Activated naive CD4-positive, alpha-beta T cell treated with anti-CD3 and anti-CD28 coated beads, Interleukin-2, amount 50 U/mL, for 72 hours (primary cell): ENCODE results near the gene PSTPIP2. TPM values are rescaled to one million over a fixed set of nuclear protein-coding genes. Genes with fewer than 3 reads are reported as not detected.
A peak's percentile ranks its signal among the peaks of the same experiment; 100 is the strongest.

Experiments used
- ATAC-seq, 2 donors: fragments of 150-1000 bp; cut with Tn5 transposase; 2 replicates each; pipeline ENCODE4 v1.10.0; 2021; ENCODE audit warnings: mild to moderate bottlenecking in 2 of 2, moderate library complexity in 2 of 2
- DNase-seq, 2 donors: peaks; one replicate each; pipeline ENCODE4 v3.0.0; 2021 to 2022; ENCODE audit warnings: low spot score in 2 of 2
- H3K27ac Mint-ChIP-seq, 2 donors: one replicate each; pipeline ENCODE4 v1.8.0; 2022; ENCODE audit warnings: mild to moderate bottlenecking in 2 of 2, mixed read lengths in 2 of 2
- H3K36me3 Mint-ChIP-seq, 2 donors: one replicate each; pipeline ENCODE4 v1.8.0; 2022; ENCODE audit warnings: mixed read lengths in 2 of 2
- H3K9me3 Mint-ChIP-seq, 2 donors: one replicate each; pipeline ENCODE4 v1.8.0; 2022; ENCODE audit warnings: mixed read lengths in 2 of 2
- total RNA-seq, 2 donors: library from RNA; stranded (reverse); gene quantifications; one replicate each; pipeline ENCODE4 v1.2.3, GENCODE V29; 2022

PSTPIP2 gene
- total RNA-seq, 2 donors from 2014 or later = 2.9 to 8.3 TPM

DNA sequence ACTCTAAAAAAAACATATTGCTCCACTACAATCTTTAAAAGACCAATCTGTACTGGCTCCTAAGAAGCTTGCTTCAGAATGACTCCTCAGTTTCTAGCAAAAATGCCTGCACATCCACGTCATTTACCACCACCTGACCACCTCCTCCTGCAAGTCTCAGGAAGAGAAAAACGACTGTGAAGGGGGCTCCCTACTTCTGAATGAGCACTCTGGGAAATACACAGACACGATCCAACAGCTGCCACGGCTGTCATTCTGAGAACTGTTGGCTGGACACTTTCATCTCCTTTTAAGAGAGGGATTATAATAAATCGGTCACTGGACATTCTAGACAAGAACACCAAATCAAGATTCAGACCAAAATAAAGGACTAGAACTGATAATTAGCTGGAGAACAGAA, 126.4 kb downstream of the PSTPIP2 start:
- ATAC-seq (no peak), DNase-seq (no peak)
- Mint-ChIP-seq H3K9me3 (peaks cover 0 to 6% of the 10 kb centered on the region in 2 donors), H3K36me3 (peaks cover 13 to 20% of the 10 kb centered on the region in 2 donors), H3K27ac (no peak overlapping the region)

DNA sequence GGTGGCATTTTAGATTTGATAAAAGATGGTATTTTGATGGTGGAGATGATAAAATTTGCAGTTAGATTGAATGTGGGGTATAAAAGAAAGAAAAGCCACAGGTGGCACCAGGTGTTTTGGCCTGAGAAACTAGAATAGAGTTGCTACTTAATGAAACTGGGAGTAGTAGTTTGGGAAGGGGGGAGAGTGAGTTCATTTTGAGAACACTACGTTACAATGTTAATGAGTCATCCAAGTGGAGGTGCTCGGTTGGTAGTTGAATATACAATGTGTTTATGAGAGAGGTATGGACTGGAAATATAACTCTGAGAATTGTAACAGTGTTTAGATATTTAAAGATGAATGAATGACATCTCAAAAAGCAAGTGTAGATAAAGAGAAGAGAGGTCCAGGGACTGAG, 131.3 kb downstream of the PSTPIP2 start:
- Mint-ChIP-seq H3K9me3 (peaks cover 0 to 6% of the 10 kb centered on the region in 2 donors), H3K36me3 (peaks cover 17 to 25% of the 10 kb centered on the region in 2 donors), H3K27ac (peak overlapping the region in 1 of 2 donors; percentile 66)
- ATAC-seq (peak; percentile 30 to 64), DNase-seq (no peak)

DNA sequence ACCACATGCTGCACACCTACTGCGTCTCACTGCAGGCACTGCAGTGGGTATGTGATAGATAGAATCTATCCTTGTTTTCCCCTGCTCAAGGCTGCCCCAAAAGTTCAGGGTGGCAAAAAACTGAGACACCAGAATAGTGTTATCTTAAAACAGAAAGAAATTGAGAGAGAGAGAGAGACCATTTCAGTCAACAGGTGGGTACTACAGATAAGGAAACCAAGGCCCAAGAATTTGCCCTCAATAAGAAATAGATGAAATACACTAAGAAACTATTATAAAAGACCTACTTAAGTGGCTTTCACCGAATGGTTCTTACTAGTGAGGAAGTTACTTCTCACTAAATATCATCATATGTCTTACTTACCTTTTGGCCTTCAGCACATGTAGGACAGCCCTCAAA, 132.8 kb downstream of the PSTPIP2 start:
- Mint-ChIP-seq H3K27ac (no peak overlapping the region), H3K36me3 (peaks cover 17 to 25% of the 10 kb centered on the region in 2 donors), H3K9me3 (peaks cover 0 to 6% of the 10 kb centered on the region in 2 donors)
- no peak for ATAC-seq
- no peak for DNase-seq

DNA sequence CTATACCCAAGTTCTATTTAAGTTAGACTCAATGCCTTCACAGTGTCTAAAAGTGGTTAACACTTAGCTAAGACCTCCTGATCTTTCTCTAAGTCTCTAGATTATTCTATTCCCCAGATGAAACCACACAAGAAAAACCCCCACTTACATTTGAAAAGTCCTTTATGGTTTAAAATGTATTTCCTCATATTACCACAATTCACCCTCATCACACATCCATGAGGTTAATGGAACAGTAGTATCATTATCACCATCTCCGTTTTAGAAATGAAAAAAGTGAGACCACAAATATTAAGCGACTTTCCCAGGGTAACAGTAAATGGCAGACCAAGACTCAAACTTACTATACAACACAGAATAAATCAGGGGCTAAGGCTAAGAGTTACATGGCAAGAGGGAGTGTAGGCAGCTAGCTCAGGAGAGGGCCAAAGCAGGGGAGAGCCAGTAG, 133.5 kb downstream of the PSTPIP2 start:
- peaks cover 0 to 6% of the 10 kb centered on the region in 2 donors for H3K9me3 Mint-ChIP-seq
- no peak for DNase-seq
- ATAC-seq = peak; percentile 68 to 85
- peak overlapping the region in 1 of 2 donors; percentile 1 for H3K27ac Mint-ChIP-seq
- peaks cover 17 to 25% of the 10 kb centered on the region in 2 donors for H3K36me3 Mint-ChIP-seq

DNA sequence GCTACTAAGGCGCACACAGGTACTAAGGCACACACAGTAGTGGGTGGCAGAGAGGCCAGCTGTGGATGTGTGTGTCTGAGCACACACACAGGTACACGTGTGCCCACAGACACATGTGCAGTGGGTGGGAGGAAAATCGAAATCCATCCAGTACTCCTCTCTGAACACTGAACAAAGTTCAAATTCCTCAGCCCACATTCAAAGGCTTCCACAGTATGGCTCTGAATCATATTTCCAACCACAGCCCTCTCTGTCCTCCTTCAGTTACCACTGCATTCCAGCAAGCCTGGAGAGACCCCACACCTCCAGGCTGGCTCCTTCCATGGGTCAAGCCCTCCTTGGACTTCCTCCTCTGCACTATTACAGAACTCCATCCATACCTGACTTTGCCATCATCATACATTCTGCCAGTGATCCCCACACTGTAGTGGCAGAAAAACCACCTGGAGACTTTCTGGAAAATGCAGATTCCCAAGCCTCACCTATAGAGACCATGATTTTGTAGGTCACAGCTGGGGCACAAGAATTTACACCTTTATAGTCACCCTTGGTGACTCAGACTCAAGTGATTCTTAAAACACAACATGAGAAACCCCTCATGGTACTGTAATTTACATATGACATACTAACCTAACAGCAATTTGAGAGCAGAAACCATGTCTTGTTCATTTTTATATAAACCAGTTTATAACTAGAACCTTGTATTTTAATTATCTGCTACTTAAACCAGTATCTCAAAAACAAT, 136.3 kb downstream of the PSTPIP2 start:
- ATAC-seq = peak; percentile 60 to 73
- H3K36me3 Mint-ChIP-seq = peaks cover 12% of the 10 kb centered on the region in 2 donors

More for the DNA sequence above, 136.3 kb downstream of the PSTPIP2 start:
- Mint-ChIP-seq H3K27ac (peak overlapping the region in 1 of 2 donors; percentile 66), H3K9me3 (peaks cover 0 to under 1% of the 10 kb centered on the region in 2 donors)
- DNase-seq = no peak

Other genes starting within 250 kb of the PSTPIP2 start
- gene SIGLEC15, start 246.6 kb downstream of the PSTPIP2 start, total RNA-seq = not detected
- 10 to 100 TPM; 20.9 to 34.2 TPM for gene EPG5, start 104.9 kb downstream of the PSTPIP2 start, total RNA-seq
- 100 to 1,000 TPM; 452 to 469 TPM for gene ATP5F1A, start 26.0 kb upstream of the PSTPIP2 start, total RNA-seq
- gene HAUS1, start 32.1 kb upstream of the PSTPIP2 start, total RNA-seq = 10 to 100 TPM; 54.4 to 61.4 TPM